ENCODE data around the gene RTN4RL2. TPM values are rescaled to one million over a fixed set of nuclear protein-coding genes. Genes with fewer than 3 reads are reported as not detected.

Gene RTN4RL2
- total RNA-seq, 8 experiments from 2014 or later: 0.25 to 11.6 (median 5.8) TPM

GRCh38 chr11:57471496-57471895, 11.2 kb downstream of the RTN4RL2 start:
- Histone ChIP-seq H3K4me1 (replicated peaks in 1 of 2) (peaks cover 5 to 9% of the 10 kb centered on the region in 2 donors), H3K27ac (no peak overlapping the region), H3K4me3 (no peak overlapping the region)
- 83 to 100% (median 100%) methylated on average over 1 to 3 of the region's 3 CpGs; no CpG with 5 or more reads in 5 of the 10 experiments for WGBS, 10 experiments
- in situ Hi-C loops (cut with MboI; ENCODE audit: low pct_unique_long_range_greater_than_20kb in 2 of 9, low sequenced_read_pairs in 9 of 9, unreplicated experiment in 9 of 9): loop anchor here in 1 of 9 experiments (25.0 kb wide), 1 partner anchor 134 kb away; the partner anchor contains the start of genes P2RX3 and SSRP1
- no peak for ATAC-seq (replicated peaks in 6 of 8)

GRCh38 chr11:57473285-57473841, 13.0 kb downstream of the RTN4RL2 start:
- WGBS, 10 experiments: 0 to 100% (median 80%) methylated on average over 1 to 2 of the region's 6 CpGs; no CpG with 5 or more reads in 5 of the 10 experiments
- ATAC-seq (replicated peaks in 6 of 8): no peak
- no peak overlapping the region for H3K27ac ChIP-seq
- H3K4me3 ChIP-seq: no peak overlapping the region
- H3K4me1 ChIP-seq (replicated peaks in 1 of 2): peaks cover 5 to 9% of the 10 kb centered on the region in 2 donors
- in situ Hi-C loops (cut with MboI; ENCODE audit: low pct_unique_long_range_greater_than_20kb in 2 of 9, low sequenced_read_pairs in 9 of 9, unreplicated experiment in 9 of 9): loop anchor here in 1 of 9 experiments (25.0 kb wide), 1 partner anchor 136 kb away; the partner anchor contains the start of genes P2RX3 and SSRP1

- 37 to 100% (median 60%) methylated on average over 2 to 7 of the region's 9 CpGs; no CpG with 5 or more reads in 5 of the 10 experiments for WGBS, 10 experiments
- peaks cover 13 to 17% of the 10 kb centered on the region in 2 donors for H3K4me1 ChIP-seq (replicated peaks in 1 of 2)
- peak in 4 of 8 experiments; percentile 11 to 52 (median 30) for ATAC-seq (replicated peaks in 6 of 8)
- H3K27ac ChIP-seq: no peak overlapping the region
- no peak overlapping the region for H3K4me3 ChIP-seq
- in situ Hi-C loops (cut with MboI; ENCODE audit: low pct_unique_long_range_greater_than_20kb in 2 of 9, low sequenced_read_pairs in 9 of 9, unreplicated experiment in 9 of 9): loop anchor here in 1 of 9 experiments (25.0 kb wide), 1 partner anchor 137 kb away; the partner anchor contains the start of genes P2RX3 and SSRP1
These were observed 13.9 kb downstream of the RTN4RL2 start for GRCh38 chr11:57474017-57474802.

GRCh38 chr11:57474803-57475115, 14.4 kb downstream of the RTN4RL2 start:
- WGBS, 10 experiments: 100% methylated on average over 3 of the region's 5 CpGs; no CpG with 5 or more reads in 9 of the 10 experiments
- in situ Hi-C loops (cut with MboI; ENCODE audit: low pct_unique_long_range_greater_than_20kb in 2 of 9, low sequenced_read_pairs in 9 of 9, unreplicated experiment in 9 of 9): loop anchor here in 3 of 9 experiments (25.0 kb wide), 3 partner anchors 112 to 163 kb away; partner anchors contain the start of genes P2RX3 (in 1 of the 3), SSRP1 (in 1 of the 3) and YPEL4 (in 1 of the 3)
- Histone ChIP-seq H3K27ac (no peak overlapping the region), H3K4me3 (no peak overlapping the region), H3K4me1 (replicated peaks in 1 of 2) (peaks cover 19 to 22% of the 10 kb centered on the region in 2 donors)
- ATAC-seq (replicated peaks in 6 of 8): no peak

GRCh38 chr11:57475191-57475590, 14.9 kb downstream of the RTN4RL2 start:
- WGBS, 10 experiments: 0 to 100% (median 71%) methylated on average over 1 of the region's 1 CpG; no CpG with 5 or more reads in 2 of the 10 experiments
- no peak for ATAC-seq (replicated peaks in 6 of 8)
- in situ Hi-C loops (cut with MboI; ENCODE audit: low pct_unique_long_range_greater_than_20kb in 2 of 9, low sequenced_read_pairs in 9 of 9, unreplicated experiment in 9 of 9): loop anchor here in 2 of 9 experiments (25.0 kb wide), 2 partner anchors 113 to 162 kb away; partner anchors contain the start of gene YPEL4 (in 1 of the 2)
- Histone ChIP-seq H3K27ac (no peak overlapping the region), H3K4me3 (no peak overlapping the region), H3K4me1 (replicated peaks in 1 of 2) (peaks cover 22 to 26% of the 10 kb centered on the region in 2 donors)

GRCh38 chr11:57475671-57476046, 15.3 kb downstream of the RTN4RL2 start:
- in situ Hi-C loops (cut with MboI; ENCODE audit: low pct_unique_long_range_greater_than_20kb in 2 of 9, low sequenced_read_pairs in 9 of 9, unreplicated experiment in 9 of 9): loop anchor here in 2 of 9 experiments (25.0 kb wide), 2 partner anchors 113 to 162 kb away; partner anchors contain the start of gene YPEL4 (in 1 of the 2)
- peaks cover 22 to 30% of the 10 kb centered on the region in 2 donors for H3K4me1 ChIP-seq (replicated peaks in 1 of 2)
- no peak for ATAC-seq (replicated peaks in 6 of 8)
- WGBS, 10 experiments: 82 to 100% (median 91%) methylated on average over 1 of the region's 5 CpGs; no CpG with 5 or more reads in 6 of the 10 experiments
- H3K27ac ChIP-seq: no peak overlapping the region
- no peak overlapping the region for H3K4me3 ChIP-seq

- ATAC-seq (replicated peaks in 6 of 8): peak in 1 of 8 experiments; percentile 15
- no peak overlapping the region for H3K4me3 ChIP-seq
- in situ Hi-C loops (cut with MboI; ENCODE audit: low pct_unique_long_range_greater_than_20kb in 2 of 9, low sequenced_read_pairs in 9 of 9, unreplicated experiment in 9 of 9): loop anchor here in 2 of 9 experiments (25.0 kb wide), 2 partner anchors 114 to 161 kb away; partner anchors contain the start of gene YPEL4 (in 1 of the 2)
- WGBS, 10 experiments: 90% methylated on average over 2 of the region's 80 CpGs; no CpG with 5 or more reads in 9 of the 10 experiments
- no peak overlapping the region for H3K27ac ChIP-seq
- H3K4me1 ChIP-seq (replicated peaks in 1 of 2): peaks cover 22 to 30% of the 10 kb centered on the region in 2 donors
These were observed 15.9 kb downstream of the RTN4RL2 start for GRCh38 chr11:57476047-57476756.

- Histone ChIP-seq H3K4me1 (replicated peaks in 1 of 2) (peaks cover 22 to 30% of the 10 kb centered on the region in 2 donors), H3K4me3 (no peak overlapping the region), H3K27ac (no peak overlapping the region)
- WGBS, 10 experiments: 100% methylated on average over 1 of the region's 27 CpGs; no CpG with 5 or more reads in 7 of the 10 experiments
- peak in 3 of 8 experiments; percentile 11 to 49 (median 37) for ATAC-seq (replicated peaks in 6 of 8)
- in situ Hi-C loops (cut with MboI; ENCODE audit: low pct_unique_long_range_greater_than_20kb in 2 of 9, low sequenced_read_pairs in 9 of 9, unreplicated experiment in 9 of 9): loop anchor here in 2 of 9 experiments (25.0 kb wide), 2 partner anchors 115 to 160 kb away; partner anchors contain the start of gene YPEL4 (in 1 of the 2)
These were observed 16.6 kb downstream of the RTN4RL2 start for GRCh38 chr11:57476757-57477506.

- Histone ChIP-seq H3K27ac (no peak overlapping the region), H3K4me1 (replicated peaks in 1 of 2) (peaks cover 25 to 35% of the 10 kb centered on the region in 2 donors), H3K4me3 (no peak overlapping the region)
- peak in 1 of 8 experiments; percentile 23 for ATAC-seq (replicated peaks in 6 of 8)
- WGBS, 10 experiments: 89 to 100% (median 97%) methylated on average over 2 to 6 of the region's 11 CpGs; no CpG with 5 or more reads in 5 of the 10 experiments
- in situ Hi-C loops (cut with MboI; ENCODE audit: low pct_unique_long_range_greater_than_20kb in 2 of 9, low sequenced_read_pairs in 9 of 9, unreplicated experiment in 9 of 9): loop anchor here in 2 of 9 experiments (25.0 kb wide), 2 partner anchors 115 to 160 kb away; partner anchors contain the start of gene YPEL4 (in 1 of the 2)
These were observed 17.3 kb downstream of the RTN4RL2 start for GRCh38 chr11:57477507-57478189.

- WGBS, 10 experiments: 0 to 10% methylated on average over 1 to 4 of the region's 11 CpGs; no CpG with 5 or more reads in 8 of the 10 experiments
- peaks cover 24 to 31% of the 10 kb centered on the region in 2 donors for H3K4me1 ChIP-seq (replicated peaks in 1 of 2)
These were observed 18.8 kb downstream of the RTN4RL2 start for GRCh38 chr11:57479021-57479663.

More at GRCh38 chr11:57479021-57479663, 18.8 kb downstream of the RTN4RL2 start:
- peak in 7 of 8 experiments; percentile 5 to 48 (median 32) for ATAC-seq (replicated peaks in 6 of 8)
- H3K27ac ChIP-seq: peak overlapping the region; percentile 68 to 72
- in situ Hi-C loops (cut with MboI; ENCODE audit: low pct_unique_long_range_greater_than_20kb in 2 of 9, low sequenced_read_pairs in 9 of 9, unreplicated experiment in 9 of 9): loop anchor here in 2 of 9 experiments (25.0 kb wide), 2 partner anchors 117 to 158 kb away; partner anchors contain the start of gene YPEL4 (in 1 of the 2)
- no peak overlapping the region for H3K4me3 ChIP-seq
